Vagina (tissue), 2 donors: Measurements from ENCODE around the gene STK32A.

Experiments
- POLR2A ChIP-seq, 2 donors: fragments of 450-650 bp; IDR thresholded peaks; one replicate each; pipeline ENCODE4 v1.6.1; 2017; ENCODE audit warnings: antibody characterized with exemption in 2 of 2, mild to moderate bottlenecking in 2 of 2, moderate library complexity in 2 of 2
- POLR2AphosphoS5 ChIP-seq, 2 donors: sonication (generic); formaldehyde crosslinking; IDR thresholded peaks; one replicate each; pipeline ENCODE4 v1.9.0; 2017; ENCODE audit warnings: antibody characterized with exemption in 2 of 2, mild to moderate bottlenecking in 2 of 2, low read depth in 1 of 2; ENCODE audit not compliant: insufficient read depth in 1 of 2
- TF ChIP-seq, protein P1 (sequence below), 3 experiments: fragments of 450-650 bp in 2 of 3; fragments of 200-600 bp in 1 of 3; sonication (generic) in 1 of 3; IDR thresholded peaks; one replicate each; pipeline ENCODE4 v1.5.1; 2017 to 2019; ENCODE audit warnings: antibody characterized with exemption in 3 of 3, mild to moderate bottlenecking in 2 of 3, moderate library complexity in 2 of 3

GRCh38 chr5:147387109-147387508 is 152.3 kb downstream of the STK32A start:
- TF ChIP-seq, protein P1, sequence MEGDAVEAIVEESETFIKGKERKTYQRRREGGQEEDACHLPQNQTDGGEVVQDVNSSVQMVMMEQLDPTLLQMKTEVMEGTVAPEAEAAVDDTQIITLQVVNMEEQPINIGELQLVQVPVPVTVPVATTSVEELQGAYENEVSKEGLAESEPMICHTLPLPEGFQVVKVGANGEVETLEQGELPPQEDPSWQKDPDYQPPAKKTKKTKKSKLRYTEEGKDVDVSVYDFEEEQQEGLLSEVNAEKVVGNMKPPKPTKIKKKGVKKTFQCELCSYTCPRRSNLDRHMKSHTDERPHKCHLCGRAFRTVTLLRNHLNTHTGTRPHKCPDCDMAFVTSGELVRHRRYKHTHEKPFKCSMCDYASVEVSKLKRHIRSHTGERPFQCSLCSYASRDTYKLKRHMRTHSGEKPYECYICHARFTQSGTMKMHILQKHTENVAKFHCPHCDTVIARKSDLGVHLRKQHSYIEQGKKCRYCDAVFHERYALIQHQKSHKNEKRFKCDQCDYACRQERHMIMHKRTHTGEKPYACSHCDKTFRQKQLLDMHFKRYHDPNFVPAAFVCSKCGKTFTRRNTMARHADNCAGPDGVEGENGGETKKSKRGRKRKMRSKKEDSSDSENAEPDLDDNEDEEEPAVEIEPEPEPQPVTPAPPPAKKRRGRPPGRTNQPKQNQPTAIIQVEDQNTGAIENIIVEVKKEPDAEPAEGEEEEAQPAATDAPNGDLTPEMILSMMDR (IDR thresholded peaks at IDR 0.05) = no peak
- TF ChIP-seq POLR2A (IDR thresholded peaks at IDR 0.05) (no peak), POLR2AphosphoS5 (IDR thresholded peaks at IDR 0.05; ENCODE audit: insufficient read depth in 1 of 2, low read depth in 1 of 2) (no peak)
